ENCODE data around the gene CCDC30. TPM values are rescaled to one million over a fixed set of nuclear protein-coding genes. Genes with fewer than 3 reads are reported as not detected.
A peak's percentile ranks its signal among the peaks of the same experiment; 100 is the strongest.

Gene CCDC30
- polyA plus RNA-seq, 1 donor from 2014 or later = 1.5 TPM

- no peak overlapping the region for H3K27ac Mint-ChIP-seq
- H3K4me1 Mint-ChIP-seq = no peaks in the 10 kb centered on the region
- peaks cover 0 to 3% (median 0%) of the 10 kb centered on the region in 3 donors for H3K9me3 Mint-ChIP-seq
- H3K27me3 Mint-ChIP-seq = no peaks in the 10 kb centered on the region
- H3K36me3 Mint-ChIP-seq = no peaks in the 10 kb centered on the region
- H3K4me3 Mint-ChIP-seq = no peak overlapping the region
Measured at GRCh38 chr1:42431514-42431913, 31.6 kb upstream of the CCDC30 start.

- Mint-ChIP-seq H3K27me3 (no peaks in the 10 kb centered on the region), H3K4me3 (no peak overlapping the region), H3K9me3 (no peaks in the 10 kb centered on the region), H3K4me1 (peaks cover 0 to 3% (median 0%) of the 10 kb centered on the region in 3 donors), H3K27ac (no peak overlapping the region), H3K36me3 (no peaks in the 10 kb centered on the region)
Measured at GRCh38 chr1:42432714-42433113, 30.4 kb upstream of the CCDC30 start.

- no peak overlapping the region for H3K27ac Mint-ChIP-seq
- peaks cover 0 to 3% (median 0%) of the 10 kb centered on the region in 3 donors for H3K4me1 Mint-ChIP-seq
- H3K9me3 Mint-ChIP-seq = no peaks in the 10 kb centered on the region
- H3K36me3 Mint-ChIP-seq = no peaks in the 10 kb centered on the region
- no peak overlapping the region for H3K4me3 Mint-ChIP-seq
- H3K27me3 Mint-ChIP-seq = no peaks in the 10 kb centered on the region
Measured at GRCh38 chr1:42433369-42433768, 29.7 kb upstream of the CCDC30 start.

GRCh38 chr1:42434340-42434739 is 28.7 kb upstream of the CCDC30 start:
- Mint-ChIP-seq H3K9me3 (no peaks in the 10 kb centered on the region), H3K4me1 (peaks cover 0 to 3% (median 0%) of the 10 kb centered on the region in 3 donors), H3K27ac (no peak overlapping the region), H3K4me3 (no peak overlapping the region), H3K36me3 (no peaks in the 10 kb centered on the region), H3K27me3 (no peaks in the 10 kb centered on the region)

- Mint-ChIP-seq H3K4me3 (no peak overlapping the region), H3K4me1 (peaks cover 0 to 3% (median 0%) of the 10 kb centered on the region in 3 donors), H3K27me3 (no peaks in the 10 kb centered on the region), H3K36me3 (no peaks in the 10 kb centered on the region), H3K9me3 (no peaks in the 10 kb centered on the region), H3K27ac (no peak overlapping the region)
Measured at GRCh38 chr1:42439940-42440339, 23.1 kb upstream of the CCDC30 start.

- H3K4me1 Mint-ChIP-seq = peaks cover 0 to 4% (median 2%) of the 10 kb centered on the region in 3 donors
- H3K4me3 Mint-ChIP-seq = no peak overlapping the region
- H3K9me3 Mint-ChIP-seq = no peaks in the 10 kb centered on the region
- no peaks in the 10 kb centered on the region for H3K27me3 Mint-ChIP-seq
- H3K36me3 Mint-ChIP-seq = no peaks in the 10 kb centered on the region
- no peak overlapping the region for H3K27ac Mint-ChIP-seq
Measured at GRCh38 chr1:42442662-42443061, 20.4 kb upstream of the CCDC30 start.

GRCh38 chr1:42449256-42449655 is 13.8 kb upstream of the CCDC30 start:
- no peaks in the 10 kb centered on the region for H3K9me3 Mint-ChIP-seq
- H3K4me3 Mint-ChIP-seq = no peak overlapping the region
- H3K27ac Mint-ChIP-seq = no peak overlapping the region
- no peaks in the 10 kb centered on the region for H3K27me3 Mint-ChIP-seq
- peaks cover 0 to 4% (median 2%) of the 10 kb centered on the region in 3 donors for H3K4me1 Mint-ChIP-seq
- H3K36me3 Mint-ChIP-seq = no peaks in the 10 kb centered on the region

- no peaks in the 10 kb centered on the region for H3K27me3 Mint-ChIP-seq
- no peak overlapping the region for H3K27ac Mint-ChIP-seq
- no peaks in the 10 kb centered on the region for H3K9me3 Mint-ChIP-seq
- H3K4me1 Mint-ChIP-seq = peaks cover 0 to 4% (median 4%) of the 10 kb centered on the region in 3 donors
- peaks cover 2% of the 10 kb centered on the region for H3K36me3 Mint-ChIP-seq
- H3K4me3 Mint-ChIP-seq = peak overlapping the region in 1 of 4 donors; percentile 2
Measured at GRCh38 chr1:42450061-42450460, 13.0 kb upstream of the CCDC30 start.

- Mint-ChIP-seq H3K36me3 (peaks cover 2% of the 10 kb centered on the region), H3K9me3 (no peaks in the 10 kb centered on the region), H3K27ac (peak overlapping the region in 1 of 3 donors; percentile 90), H3K4me1 (peaks cover 4 to 20% (median 7%) of the 10 kb centered on the region in 3 donors), H3K4me3 (peak overlapping the region in 1 of 4 donors; percentile 88), H3K27me3 (no peaks in the 10 kb centered on the region)
Measured at GRCh38 chr1:42453386-42453785, 9.7 kb upstream of the CCDC30 start.

GRCh38 chr1:42454403-42454802 is 8.7 kb upstream of the CCDC30 start:
- H3K27me3 Mint-ChIP-seq = no peaks in the 10 kb centered on the region
- H3K9me3 Mint-ChIP-seq = no peaks in the 10 kb centered on the region
- H3K36me3 Mint-ChIP-seq = peaks cover 5% of the 10 kb centered on the region
- H3K27ac Mint-ChIP-seq = peak overlapping the region in 2 of 3 donors; percentile 78 to 90
- H3K4me1 Mint-ChIP-seq = peaks cover 4 to 25% (median 7%) of the 10 kb centered on the region in 3 donors
- peak overlapping the region in 3 of 4 donors; percentile 2 to 88 (median 73) for H3K4me3 Mint-ChIP-seq

- H3K27me3 Mint-ChIP-seq = no peaks in the 10 kb centered on the region
- peaks cover 7 to 30% (median 10%) of the 10 kb centered on the region in 3 donors for H3K4me1 Mint-ChIP-seq
- peaks cover 6% of the 10 kb centered on the region for H3K36me3 Mint-ChIP-seq
- H3K27ac Mint-ChIP-seq = peak within 1 kb of the TSS; percentile 90 to 99 (median 95)
- H3K9me3 Mint-ChIP-seq = no peaks in the 10 kb centered on the region
- peak within 1 kb of the TSS; percentile 88 to 96 (median 94) for H3K4me3 Mint-ChIP-seq
Measured at GRCh38 chr1:42456010-42456753, 6.9 kb upstream of the CCDC30 start, which contains the start of the genes PPCS and ZMYND12. TSS of gene PPCS (plus strand) at chr1:42456543. CDS start at chr1:42456566, 23 bp downstream. TSS of gene ZMYND12 (minus strand) at chr1:42456022. CDS start at chr1:42455997, 25 bp downstream.

- peaks cover 6% of the 10 kb centered on the region for H3K36me3 Mint-ChIP-seq
- peak overlapping the region; percentile 88 to 96 (median 94) for H3K4me3 Mint-ChIP-seq
- H3K9me3 Mint-ChIP-seq = no peaks in the 10 kb centered on the region
- H3K4me1 Mint-ChIP-seq = peaks cover 7 to 30% (median 10%) of the 10 kb centered on the region in 3 donors
- H3K27me3 Mint-ChIP-seq = no peaks in the 10 kb centered on the region
- peak overlapping the region; percentile 90 to 99 (median 95) for H3K27ac Mint-ChIP-seq
Measured at GRCh38 chr1:42456754-42457089, 6.4 kb upstream of the CCDC30 start.

GRCh38 chr1:42461196-42461595 is 1.9 kb upstream of the CCDC30 start:
- Mint-ChIP-seq H3K27me3 (no peaks in the 10 kb centered on the region), H3K9me3 (no peaks in the 10 kb centered on the region), H3K4me1 (peaks cover 18 to 39% (median 23%) of the 10 kb centered on the region in 3 donors), H3K36me3 (peaks cover 4% of the 10 kb centered on the region), H3K4me3 (no peak overlapping the region), H3K27ac (peak overlapping the region; percentile 12 to 73 (median 64))

- peaks cover 11 to 22% (median 18%) of the 10 kb centered on the region in 3 donors for H3K4me1 Mint-ChIP-seq
- peaks cover 5% of the 10 kb centered on the region for H3K36me3 Mint-ChIP-seq
- H3K27me3 Mint-ChIP-seq = no peaks in the 10 kb centered on the region
- peak overlapping the region; percentile 88 to 97 (median 96) for H3K27ac Mint-ChIP-seq
- peak overlapping the region; percentile 86 to 95 (median 90) for H3K4me3 Mint-ChIP-seq
- no peaks in the 10 kb centered on the region for H3K9me3 Mint-ChIP-seq
Measured at GRCh38 chr1:42463921-42464320, 835 bp downstream of the CCDC30 start.

- H3K9me3 Mint-ChIP-seq = no peaks in the 10 kb centered on the region
- no peak overlapping the region for H3K27ac Mint-ChIP-seq
- H3K27me3 Mint-ChIP-seq = no peaks in the 10 kb centered on the region
- H3K4me1 Mint-ChIP-seq = peaks cover 11 to 15% (median 13%) of the 10 kb centered on the region in 3 donors
- no peak overlapping the region for H3K4me3 Mint-ChIP-seq
- peaks cover 3% of the 10 kb centered on the region for H3K36me3 Mint-ChIP-seq
Measured at GRCh38 chr1:42466030-42466429, 2.9 kb downstream of the CCDC30 start.

GRCh38 chr1:42469727-42470126 is 6.6 kb downstream of the CCDC30 start:
- H3K9me3 Mint-ChIP-seq = no peaks in the 10 kb centered on the region
- peaks cover 5% of the 10 kb centered on the region for H3K36me3 Mint-ChIP-seq
- no peak overlapping the region for H3K27ac Mint-ChIP-seq
- H3K4me1 Mint-ChIP-seq = no peaks in the 10 kb centered on the region
- H3K27me3 Mint-ChIP-seq = no peaks in the 10 kb centered on the region
- H3K4me3 Mint-ChIP-seq = no peak overlapping the region
